Endometrium (tissue), 2 donors: ENCODE results near the gene MZT2B.
"Not testable (repeated sequence)": the region's sequence is repeated elsewhere in the genome, so short reads cannot be mapped to it uniquely, and the experiment has no call there.

ENCODE experiments used
- FAIRE-seq: peaks from 2 replicates; lab custom pipeline; 2012; peaks lifted over from hg19 to GRCh38; lab: Jason Lieb, UNC
- donor health status: control.
- donor health status: control.

Gene MZT2B

GRCh38 chr2:130180404-130181324 lies 1.4 kb upstream of the MZT2B start:
- FAIRE-seq, result not testable (repeated sequence)

DNA sequence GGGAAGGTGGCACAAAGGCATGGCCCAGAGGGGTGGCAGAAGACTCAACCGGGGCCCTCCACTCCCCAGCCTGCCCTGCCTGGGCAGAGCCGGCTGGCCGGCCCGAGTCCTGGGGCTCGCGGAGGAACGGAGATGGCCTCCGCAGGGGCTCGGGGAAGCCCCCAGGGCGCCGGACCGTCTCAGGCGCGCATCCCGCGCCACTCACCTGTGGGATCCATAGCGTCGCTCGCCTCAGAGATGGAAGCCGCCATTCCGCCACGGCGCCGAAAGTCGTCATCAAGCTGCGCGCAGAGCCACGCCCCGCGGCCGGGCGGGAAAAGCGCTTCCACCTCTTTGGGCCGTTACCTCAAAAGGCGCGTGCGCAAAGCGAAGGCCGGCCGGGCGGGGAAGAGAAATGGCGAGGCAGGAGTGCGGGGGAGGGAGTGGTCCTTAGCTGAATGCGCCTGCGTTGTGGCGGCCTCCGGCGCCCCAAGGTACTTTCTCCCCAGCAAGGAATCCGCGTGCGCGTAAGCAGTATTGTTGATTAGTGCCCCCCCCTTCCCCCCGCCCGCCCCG lies 660 bp upstream of the MZT2B start, which contains the start of gene SMPD4:
TSS of gene SMPD4 (minus strand) at position 278 of the 555 bp plus-strand sequence. CDS start 5,010 bp downstream, outside the sequence.
- peak; percentile 88 for FAIRE-seq

DNA sequence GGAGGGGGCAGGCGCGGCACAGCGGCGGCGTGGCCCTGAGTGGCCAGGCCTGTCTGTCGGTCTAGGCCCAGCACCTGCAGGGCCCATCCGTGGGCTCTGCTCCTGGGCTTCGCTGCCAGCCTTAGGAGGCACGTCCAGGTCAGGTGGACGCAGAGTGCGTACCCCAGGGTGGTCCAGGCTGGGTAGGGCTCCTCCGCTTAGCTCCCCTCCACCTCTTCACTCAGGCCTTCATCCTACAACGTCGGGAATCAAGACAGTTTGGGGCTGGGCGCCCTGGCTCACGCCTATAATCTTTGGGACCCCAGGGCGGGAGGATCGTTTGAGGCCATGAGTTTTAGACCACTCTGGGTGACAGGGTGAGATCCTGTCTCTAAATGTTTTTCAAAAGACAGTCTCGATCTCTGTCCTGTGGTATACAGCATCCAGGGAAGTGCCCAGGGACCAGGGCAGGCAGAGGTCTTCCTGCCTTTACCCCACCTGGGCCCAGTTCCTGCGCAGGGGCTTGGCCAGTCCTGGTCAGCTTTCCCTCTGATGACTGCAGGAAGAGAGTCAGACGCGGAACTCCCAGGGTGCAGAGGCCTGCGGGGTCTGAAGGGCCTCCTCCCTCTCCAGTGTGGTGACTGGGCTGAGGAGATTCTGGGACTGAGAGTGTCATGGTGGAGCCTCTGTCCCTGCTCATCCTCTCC lies 907 bp downstream of the MZT2B start:
- FAIRE-seq, result not testable (repeated sequence)

GRCh38 chr2:130183512-130184373 lies 1.7 kb downstream of the MZT2B start:
- FAIRE-seq, result no peak

DNA sequence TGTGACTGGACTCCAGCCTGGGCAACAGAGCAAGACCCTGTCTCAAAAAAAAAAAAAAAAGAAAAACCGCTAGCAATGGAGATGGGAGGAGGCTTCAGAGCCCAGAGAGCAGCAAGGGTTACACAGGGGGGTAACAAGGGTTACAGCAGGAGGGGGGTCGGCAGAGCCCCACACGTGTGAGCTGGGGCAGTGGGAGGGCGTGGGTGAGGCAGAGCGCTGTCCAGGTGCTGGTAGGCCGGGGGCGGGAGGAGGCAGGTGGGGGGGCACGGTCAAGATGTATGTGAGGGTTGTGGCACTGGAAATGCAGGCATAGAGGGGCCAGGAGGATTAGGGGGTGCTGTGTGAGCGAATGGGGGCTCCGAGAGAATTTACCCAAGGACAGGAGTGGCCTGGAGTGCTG lies 3.4 kb downstream of the MZT2B start:
- no peak for FAIRE-seq

DNA sequence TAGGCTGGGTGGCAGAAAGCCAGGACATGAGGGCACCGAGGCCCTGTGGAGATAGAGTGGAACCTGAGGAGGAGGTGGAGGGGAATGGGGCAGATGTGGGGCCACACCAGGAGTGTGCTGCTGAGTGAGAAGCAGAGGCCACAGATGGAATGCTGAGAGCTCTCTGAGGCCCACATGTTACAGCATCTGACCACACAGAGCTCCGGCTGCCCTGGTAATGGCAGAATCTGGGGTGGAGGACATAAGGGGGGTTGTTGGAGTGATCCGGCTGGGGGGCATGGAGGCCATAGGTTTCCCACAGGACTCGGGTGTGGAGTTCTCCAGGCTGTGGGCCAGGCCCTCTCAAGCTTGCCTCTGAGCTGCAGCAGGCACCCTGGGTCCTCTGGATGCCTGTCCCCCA lies 3.8 kb downstream of the MZT2B start:
- no peak for FAIRE-seq

- FAIRE-seq, result no peak
Observed at GRCh38 chr2:130186391-130186790, 4.3 kb downstream of the MZT2B start.

DNA sequence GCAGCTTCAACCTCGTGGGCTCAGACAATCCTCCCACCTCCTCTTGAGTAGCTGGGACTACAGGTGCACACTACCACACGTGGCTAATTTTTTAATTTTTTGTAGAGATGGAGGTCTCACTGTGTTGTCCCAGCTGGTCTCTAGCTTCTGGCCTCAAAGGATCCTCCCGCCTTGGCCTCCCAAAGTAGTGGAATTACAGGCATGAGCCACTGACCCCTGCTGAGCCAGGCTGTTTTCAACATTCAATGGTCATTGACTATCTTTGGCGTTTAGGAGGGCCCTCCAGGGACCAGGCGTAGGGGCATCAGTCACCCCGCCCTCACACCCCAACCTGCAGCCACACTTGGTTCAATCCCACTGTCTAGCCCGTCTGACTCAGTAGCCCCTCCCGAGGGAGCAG lies 5.2 kb downstream of the MZT2B start:
- no peak for FAIRE-seq

- not testable (repeated sequence) for FAIRE-seq
Observed at GRCh38 chr2:130187859-130188792, 6.1 kb downstream of the MZT2B start.

GRCh38 chr2:130188958-130189357 lies 6.9 kb downstream of the MZT2B start:
- FAIRE-seq, result not testable (repeated sequence)

GRCh38 chr2:130190237-130190636 lies 8.2 kb downstream of the MZT2B start:
- no peak for FAIRE-seq

- not testable (repeated sequence) for FAIRE-seq
Observed at GRCh38 chr2:130191319-130191718, 9.3 kb downstream of the MZT2B start.

- not testable (repeated sequence) for FAIRE-seq
Observed at GRCh38 chr2:130192451-130192850, 10.4 kb downstream of the MZT2B start.

GRCh38 chr2:130193824-130194223 lies 11.8 kb downstream of the MZT2B start:
- not testable (repeated sequence) for FAIRE-seq

DNA sequence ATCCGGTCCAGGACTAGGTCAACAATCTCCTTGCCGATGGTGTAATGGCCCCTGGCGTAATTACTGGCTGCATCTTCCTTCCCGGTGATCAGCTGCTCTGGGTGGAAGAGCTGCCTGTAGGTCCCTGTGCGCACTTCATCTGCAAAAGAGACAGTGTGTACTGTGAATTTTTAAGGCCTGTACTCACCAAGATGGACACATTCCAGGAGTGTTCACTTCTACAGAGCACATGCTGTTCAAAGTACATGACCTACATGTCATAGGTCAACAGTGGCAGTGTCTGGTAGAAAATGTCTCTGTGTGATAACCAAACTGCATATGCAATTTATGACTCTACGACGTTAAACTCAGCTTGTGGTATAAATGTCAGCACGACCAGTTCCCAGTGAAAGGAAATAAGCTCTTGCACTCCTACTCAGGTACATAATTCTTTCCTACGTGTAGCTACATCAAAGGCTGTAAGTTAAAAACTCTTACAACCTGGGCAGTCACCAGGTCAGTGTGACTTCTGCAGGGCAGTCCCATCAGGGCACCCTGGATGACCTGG lies 13.1 kb downstream of the MZT2B start:
- not testable (repeated sequence) for FAIRE-seq

DNA sequence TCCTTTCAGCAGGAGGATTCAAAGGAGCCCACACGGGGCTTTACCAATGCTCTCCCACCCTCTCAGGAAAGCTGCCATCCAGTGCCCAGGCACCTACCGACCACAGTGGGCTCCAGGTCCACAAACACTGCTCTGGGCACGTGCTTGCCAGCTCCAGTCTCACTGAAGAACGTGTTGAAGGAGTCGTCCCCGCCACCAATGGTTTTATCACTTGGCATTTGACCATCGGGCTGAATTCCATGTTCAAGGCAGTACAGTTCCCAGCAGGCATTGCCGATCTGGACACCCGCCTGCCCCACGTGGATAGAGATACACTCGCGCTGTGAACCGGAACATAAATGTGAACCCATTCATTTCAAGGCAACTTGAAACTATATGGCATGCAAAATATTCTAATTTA lies 14.0 kb downstream of the MZT2B start:
- FAIRE-seq, result not testable (repeated sequence)

DNA sequence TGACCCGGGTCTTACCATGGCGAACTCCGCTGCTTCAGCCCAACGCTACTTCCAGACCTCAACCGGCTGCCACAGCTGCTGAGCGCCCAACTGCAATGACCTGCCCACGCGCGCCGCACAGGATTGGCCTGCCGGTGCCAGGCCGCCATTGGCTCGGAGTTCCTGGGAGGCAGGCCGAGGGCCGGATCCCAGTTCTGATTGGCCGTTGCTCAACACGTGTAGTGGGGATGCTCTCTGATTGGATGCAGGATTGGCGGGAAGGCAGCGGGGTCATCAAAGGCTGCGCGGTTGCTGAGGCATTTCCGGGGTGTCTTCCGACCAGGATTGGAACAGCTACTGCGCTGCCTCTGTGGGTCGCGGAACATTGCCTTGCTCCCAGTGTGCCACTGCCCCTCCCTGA lies 16.3 kb downstream of the MZT2B start, which contains the start of gene TUBA3E:
TSS of gene TUBA3E (minus strand) at position 97 of the 400 bp plus-strand sequence. CDS start at position 18, 79 bp downstream.
- FAIRE-seq, result no peak

GRCh38 chr2:130202518-130202917 lies 20.5 kb downstream of the MZT2B start:
- FAIRE-seq, result not testable (repeated sequence)

DNA sequence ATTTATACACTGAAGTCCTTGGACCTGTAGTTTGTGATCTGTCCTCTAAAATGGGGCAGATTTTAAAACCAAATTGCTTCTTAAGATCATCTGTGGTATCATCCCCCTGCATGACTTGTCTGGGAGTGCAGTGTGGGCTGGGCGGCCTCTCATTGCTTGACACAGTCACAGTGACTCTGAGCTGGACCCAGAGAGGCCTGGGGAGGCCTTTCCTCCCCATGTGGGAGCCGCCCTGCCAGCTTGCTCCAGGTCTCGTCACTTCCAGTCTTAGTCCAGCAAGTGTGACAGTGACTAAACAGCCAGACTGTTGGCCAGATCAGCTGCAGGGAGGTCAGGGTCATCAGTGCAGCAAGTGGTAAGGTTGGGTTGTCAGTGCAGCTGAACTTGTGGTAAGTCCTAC lies 21.1 kb downstream of the MZT2B start:
- not testable (repeated sequence) for FAIRE-seq

DNA sequence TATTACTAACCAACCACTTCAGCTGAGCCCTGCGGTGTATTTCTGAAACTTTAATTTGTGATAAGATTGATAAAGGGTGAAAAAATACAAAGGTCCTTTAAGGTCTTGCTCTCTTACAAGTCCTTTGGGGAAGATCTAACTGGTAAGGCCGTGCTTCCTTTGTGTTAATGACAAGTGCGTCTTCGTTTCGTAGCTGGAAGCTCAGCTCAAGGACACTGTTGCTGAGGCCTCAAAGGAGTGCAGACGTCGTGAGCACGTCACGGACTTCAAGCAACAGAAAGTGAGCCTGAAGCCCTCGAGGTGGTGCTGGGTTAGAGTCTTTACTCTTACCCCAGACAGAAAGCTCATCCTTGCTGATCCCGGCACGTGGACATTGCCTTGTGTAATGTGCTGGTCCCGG lies 25.0 kb downstream of the MZT2B start:
- not testable (repeated sequence) for FAIRE-seq
